SK-N-SH treated with all-trans-retinoic acid at 6 μM for 48 hours (cell line): ENCODE measurements around the gene GADD45GIP1.

Experiments used
- ESRRG ChIP-seq: fragments of 250-450 bp; sonication (Bioruptor Pico); IDR thresholded peaks from 2 replicates; pipeline ENCODE4 v1.6.1; 2021; ENCODE audit warnings: mild to moderate bottlenecking
- GLIS3 ChIP-seq: fragments of 250-450 bp; sonication (Bioruptor Pico); IDR thresholded peaks from 2 replicates; pipeline ENCODE4 v1.5.0; 2020; ENCODE audit warnings: mild to moderate bottlenecking, moderate library complexity
- OSR1 ChIP-seq: fragments of 250-450 bp; sonication (Bioruptor Pico); IDR thresholded peaks from 2 replicates; pipeline ENCODE4 v1.8.0; 2022; ENCODE audit warnings: moderate library complexity, mild to moderate bottlenecking, inconsistent platforms
- ZFP3 ChIP-seq: fragments of 250-450 bp; sonication (Bioruptor Pico); IDR thresholded peaks from 2 replicates; pipeline ENCODE4 v1.5.0; 2020; ENCODE audit warnings: mild to moderate bottlenecking, moderate library complexity
- ZFP30 ChIP-seq: fragments of 450-650 bp; formaldehyde crosslinking; IDR thresholded peaks from 2 replicates; pipeline ENCODE4 v1.5.0; 2022; ENCODE audit warnings: mild to moderate bottlenecking, moderate library complexity
- ZNF70 ChIP-seq: fragments of 450-650 bp; formaldehyde crosslinking; IDR thresholded peaks from 2 replicates; pipeline ENCODE4 v1.5.0; 2020; ENCODE audit warnings: mild to moderate bottlenecking, moderate library complexity
- TF ChIP-seq, protein P1 (sequence below): fragments of 250-450 bp; sonication (Bioruptor Pico); IDR thresholded peaks from 2 replicates; pipeline ENCODE4 v1.5.1; 2021; ENCODE audit warnings: mild to moderate bottlenecking, moderate library complexity
- TF ChIP-seq, protein P2 (sequence below): fragments of 250-450 bp; sonication (Bioruptor Pico); IDR thresholded peaks from 2 replicates; pipeline ENCODE4 v1.8.0; 2020; ENCODE audit warnings: mild to moderate bottlenecking, moderate library complexity, borderline replicate concordance

DNA sequence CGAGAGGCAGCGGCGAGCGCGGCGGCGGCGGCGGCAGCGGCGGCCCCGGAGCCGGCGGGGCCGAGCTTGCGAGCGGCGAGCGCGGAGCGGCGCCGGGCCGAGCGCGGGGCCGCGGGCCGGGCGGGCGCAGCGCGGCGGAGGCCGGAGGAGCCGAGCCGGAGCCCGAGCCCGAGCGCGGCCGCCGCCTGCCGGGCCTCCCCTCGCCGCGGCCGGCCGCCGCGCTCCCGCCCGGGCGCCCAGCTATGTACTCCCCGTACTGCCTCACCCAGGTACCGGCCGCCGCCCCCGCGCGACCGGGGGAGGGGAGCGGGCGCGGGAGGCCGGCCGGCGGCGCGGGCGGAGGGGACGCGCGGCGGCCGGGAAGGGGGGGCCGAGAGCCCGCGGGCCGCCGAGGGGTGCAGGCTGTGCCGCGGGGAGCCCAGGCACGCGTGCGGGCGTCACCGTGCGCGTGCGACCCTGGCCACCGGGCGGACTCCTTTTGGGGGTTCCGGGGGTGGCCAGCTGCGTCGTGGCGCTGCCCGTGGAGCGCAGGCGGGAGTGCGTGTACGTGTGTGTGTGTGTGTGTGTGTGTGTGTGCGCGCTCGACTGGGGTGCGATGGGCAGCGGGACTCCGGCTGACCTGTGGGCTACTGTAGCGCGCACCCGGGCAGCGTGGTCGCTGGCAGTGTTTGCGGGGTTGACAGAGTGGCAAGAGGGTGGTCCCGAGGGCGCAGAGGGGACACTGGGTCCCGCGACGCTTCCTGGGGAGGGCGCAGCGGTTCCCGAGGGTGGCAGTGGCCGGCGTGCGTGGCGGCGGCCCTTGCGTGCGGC, 38.8 kb upstream of the GADD45GIP1 start:
- TF ChIP-seq ZFP3 (CRISPR knock-in tag) (no peak), OSR1 (CRISPR knock-in tag) (no peak), ZNF70 (CRISPR knock-in tag) (no peak), ZFP30 (CRISPR knock-in tag) (no peak), ESRRG (CRISPR knock-in tag) (no peak), GLIS3 (CRISPR knock-in tag) (no peak)
- TF ChIP-seq, protein P1, sequence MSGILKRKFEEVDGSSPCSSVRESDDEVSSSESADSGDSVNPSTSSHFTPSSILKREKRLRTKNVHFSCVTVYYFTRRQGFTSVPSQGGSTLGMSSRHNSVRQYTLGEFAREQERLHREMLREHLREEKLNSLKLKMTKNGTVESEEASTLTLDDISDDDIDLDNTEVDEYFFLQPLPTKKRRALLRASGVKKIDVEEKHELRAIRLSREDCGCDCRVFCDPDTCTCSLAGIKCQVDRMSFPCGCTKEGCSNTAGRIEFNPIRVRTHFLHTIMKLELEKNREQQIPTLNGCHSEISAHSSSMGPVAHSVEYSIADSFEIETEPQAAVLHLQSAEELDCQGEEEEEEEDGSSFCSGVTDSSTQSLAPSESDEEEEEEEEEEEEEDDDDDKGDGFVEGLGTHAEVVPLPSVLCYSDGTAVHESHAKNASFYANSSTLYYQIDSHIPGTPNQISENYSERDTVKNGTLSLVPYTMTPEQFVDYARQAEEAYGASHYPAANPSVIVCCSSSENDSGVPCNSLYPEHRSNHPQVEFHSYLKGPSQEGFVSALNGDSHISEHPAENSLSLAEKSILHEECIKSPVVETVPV (CRISPR knock-in tag): no peak
- TF ChIP-seq, protein P2, sequence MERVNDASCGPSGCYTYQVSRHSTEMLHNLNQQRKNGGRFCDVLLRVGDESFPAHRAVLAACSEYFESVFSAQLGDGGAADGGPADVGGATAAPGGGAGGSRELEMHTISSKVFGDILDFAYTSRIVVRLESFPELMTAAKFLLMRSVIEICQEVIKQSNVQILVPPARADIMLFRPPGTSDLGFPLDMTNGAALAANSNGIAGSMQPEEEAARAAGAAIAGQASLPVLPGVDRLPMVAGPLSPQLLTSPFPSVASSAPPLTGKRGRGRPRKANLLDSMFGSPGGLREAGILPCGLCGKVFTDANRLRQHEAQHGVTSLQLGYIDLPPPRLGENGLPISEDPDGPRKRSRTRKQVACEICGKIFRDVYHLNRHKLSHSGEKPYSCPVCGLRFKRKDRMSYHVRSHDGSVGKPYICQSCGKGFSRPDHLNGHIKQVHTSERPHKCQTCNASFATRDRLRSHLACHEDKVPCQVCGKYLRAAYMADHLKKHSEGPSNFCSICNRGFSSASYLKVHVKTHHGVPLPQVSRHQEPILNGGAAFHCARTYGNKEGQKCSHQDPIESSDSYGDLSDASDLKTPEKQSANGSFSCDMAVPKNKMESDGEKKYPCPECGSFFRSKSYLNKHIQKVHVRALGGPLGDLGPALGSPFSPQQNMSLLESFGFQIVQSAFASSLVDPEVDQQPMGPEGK (CRISPR knock-in tag): no peak
